Gastroesophageal sphincter (tissue), 3 donors: Measurements from ENCODE around the gene NUP98.

Source experiments
- CTCF ChIP-seq, 4 experiments: fragments of 200-600 bp in 2 of 4; fragments of 450-650 bp in 2 of 4; sonication (generic) in 1 of 4; IDR thresholded peaks; one replicate each; pipeline ENCODE4 v1.5.1; 2017 to 2019; ENCODE audit warnings: antibody characterized with exemption in 4 of 4, mild to moderate bottlenecking in 2 of 4, moderate library complexity in 2 of 4
- EP300 ChIP-seq: sonication (generic); formaldehyde crosslinking; IDR thresholded peaks from one replicate; pipeline ENCODE4 v1.6.1; 2017; ENCODE audit warnings: antibody characterized with exemption, mild to moderate bottlenecking
- POLR2A ChIP-seq, 2 donors: fragments of 450-650 bp; IDR thresholded peaks; one replicate each; pipeline ENCODE4 v1.6.1; 2017; ENCODE audit warnings: antibody characterized with exemption in 2 of 2, mild to moderate bottlenecking in 2 of 2, moderate library complexity in 1 of 2
- POLR2AphosphoS5 ChIP-seq: sonication (generic); formaldehyde crosslinking; IDR thresholded peaks from one replicate; pipeline ENCODE4 v1.6.1; 2017; ENCODE audit warnings: antibody characterized with exemption

GRCh38 chr11:3827434-3828186 is 30.3 kb upstream of the NUP98 start:
- TF ChIP-seq POLR2A (IDR thresholded peaks at IDR 0.05) (no peak), CTCF (IDR thresholded peaks at IDR 0.05) (no peak), POLR2AphosphoS5 (no peak), EP300 (no peak)
